GM12878 (cell line): ENCODE data around the gene PPP1R18. TPM values are rescaled to one million over a fixed set of nuclear protein-coding genes. Genes with fewer than 3 reads are reported as not detected.
A peak's percentile ranks its signal among the peaks of the same experiment; 100 is the strongest.

Source experiments
- ATF3 ChIP-seq: IDR thresholded peaks from 2 replicates; pipeline ENCODE4 v1.6.1; 2011; ENCODE audit warnings: low read depth, mild to moderate bottlenecking, low read length, moderate library complexity, borderline replicate concordance; ENCODE audit errors: extremely low read depth
- BACH1 ChIP-seq: fragments of 450-650 bp; IDR thresholded peaks from 2 replicates; pipeline ENCODE4 v1.6.1; 2017; ENCODE audit warnings: mild to moderate bottlenecking, borderline replicate concordance
- BCL11A ChIP-seq: IDR thresholded peaks from 2 replicates; pipeline ENCODE4 v1.6.1; 2011; ENCODE audit warnings: low read depth, low read length
- BMI1 ChIP-seq: fragments of 450-650 bp; IDR thresholded peaks from 2 replicates; pipeline ENCODE4 v1.6.1; 2016; ENCODE audit warnings: mild to moderate bottlenecking, moderate library complexity, borderline replicate concordance
- CBFB ChIP-seq: IDR thresholded peaks from 2 replicates; pipeline ENCODE4 v1.6.1; 2016; ENCODE audit warnings: antibody characterized with exemption, low read depth
- CHD4 ChIP-seq: fragments of 200-600 bp; sonication (generic); IDR thresholded peaks from 2 replicates; pipeline ENCODE4 v1.6.1; 2016; ENCODE audit warnings: mild to moderate bottlenecking
- E4F1 ChIP-seq: fragments of 450-650 bp; IDR thresholded peaks from 2 replicates; pipeline ENCODE4 v1.6.1; 2018; ENCODE audit warnings: borderline replicate concordance, mild to moderate bottlenecking; ENCODE audit not compliant: partially characterized antibody
- EED ChIP-seq: sonication (generic); IDR thresholded peaks from 2 replicates; pipeline ENCODE4 v1.6.1; 2016; ENCODE audit warnings: antibody characterized with exemption, low read depth
- FOS ChIP-seq: IDR thresholded peaks from 3 replicates; pipeline ENCODE4 v1.6.1; 2011; ENCODE audit warnings: borderline replicate concordance; ENCODE audit not compliant: insufficient read length; ENCODE audit errors: extremely low read depth
- HDGF ChIP-seq: fragments of 450-650 bp; IDR thresholded peaks from 2 replicates; pipeline ENCODE4 v1.6.1; 2016; ENCODE audit warnings: antibody characterized with exemption
- JUNB ChIP-seq: IDR thresholded peaks from 2 replicates; pipeline ENCODE4 v1.6.1; 2016; ENCODE audit warnings: antibody characterized with exemption, mild to moderate bottlenecking
- MAX ChIP-seq: IDR thresholded peaks from 2 replicates; pipeline ENCODE4 v1.6.1; 2012; ENCODE audit warnings: low read depth, low read length, improper control_type of control experiment
- MEF2A ChIP-seq: IDR thresholded peaks from 2 replicates; pipeline ENCODE4 v1.6.1; 2011; ENCODE audit warnings: low read depth, mild to moderate bottlenecking, low read length, moderate library complexity; ENCODE audit not compliant: insufficient read depth
- MTA2 ChIP-seq: fragments of 450-650 bp; IDR thresholded peaks from 2 replicates; pipeline ENCODE4 v1.6.1; 2016; ENCODE audit warnings: low read depth, mild to moderate bottlenecking, moderate library complexity
- MXI1 ChIP-seq: fragments of 150-350 bp; IDR thresholded peaks from 2 replicates; pipeline ENCODE4 v1.6.1; 2011; ENCODE audit warnings: low read depth, mild to moderate bottlenecking, inconsistent platforms, low read length, improper control_type of control experiment
- NR2F1 ChIP-seq: fragments of 450-650 bp; conservative IDR thresholded peaks from 2 replicates; pipeline ENCODE4 v1.6.1; 2017; ENCODE audit warnings: mild to moderate bottlenecking
- PAX8 ChIP-seq: fragments of 450-650 bp; IDR thresholded peaks from 2 replicates; pipeline ENCODE4 v1.6.1; 2017; ENCODE audit warnings: mild to moderate bottlenecking, moderate library complexity
- POU2F2 ChIP-seq: IDR thresholded peaks from 3 replicates; pipeline ENCODE4 v1.6.1; 2011; ENCODE audit warnings: low read depth, mild to moderate bottlenecking, low read length, borderline replicate concordance
- PRDM15 ChIP-seq: fragments of 450-650 bp; formaldehyde crosslinking; IDR thresholded peaks from 2 replicates; pipeline ENCODE4 v1.4.0; 2020; ENCODE audit warnings: mild to moderate bottlenecking, moderate library complexity
- RAD21 ChIP-seq: IDR thresholded peaks from 2 replicates; pipeline ENCODE4 v1.6.1; 2011; ENCODE audit warnings: mild to moderate bottlenecking, low read depth, low read length, moderate library complexity; ENCODE audit not compliant: insufficient read depth
- SMARCA5 ChIP-seq: fragments of 450-650 bp; IDR thresholded peaks from 2 replicates; pipeline ENCODE4 v1.6.1; 2017; ENCODE audit warnings: mild to moderate bottlenecking
- SP1 ChIP-seq: IDR thresholded peaks from one replicate; pipeline ENCODE4 v1.6.1; 2011; ENCODE audit warnings: low read depth, low read length
- TCF12 ChIP-seq: IDR thresholded peaks from 2 replicates; pipeline ENCODE4 v1.6.1; 2011; ENCODE audit warnings: low read depth, mild to moderate bottlenecking, low read length
- TCF3 ChIP-seq: IDR thresholded peaks from 2 replicates; pipeline ENCODE4 v1.6.1; 2012; ENCODE audit warnings: low read depth, mild to moderate bottlenecking, low read length, borderline replicate concordance; ENCODE audit not compliant: insufficient read depth
- ZZZ3 ChIP-seq: IDR thresholded peaks from 2 replicates; pipeline ENCODE4 v1.6.1; 2011; ENCODE audit warnings: low read depth; ENCODE audit not compliant: control insufficient read depth, insufficient read length
- polyA plus RNA-seq, 11 experiments: library from polyadenylated mRNA; depleted of rRNA in 4 of 11; unstranded in 6 of 11; stranded (reverse) in 5 of 11; fragments of >200 nt; fragmentation: Nextera tagmentation in 4 of 11; fragmentation: Illumina TruSeq in 1 of 11; extraction: Ambion mirVana in 4 of 11; extraction: Trizol in 1 of 11; gene quantifications; 1 replicate in 1 of 11; 2 replicates in 10 of 11; pipeline versions ENCODE4 v1.2.1 to v1.2.3, GENCODE V29; 2011 to 2016; ENCODE audit warnings: inconsistent platforms in 2 of 11, missing spikeins in 2 of 11, low read depth in 1 of 11
- total RNA-seq, 4 experiments: library from RNA; depleted of rRNA in 3 of 4; stranded (reverse); fragments of >200 nt in 3 of 4; fragmentation: Illumina TruSeq in 1 of 4; extraction: Trizol in 1 of 4; gene quantifications; 2 replicates each; pipeline versions ENCODE4 v1.2.1 to v1.2.3, GENCODE V29; 2013 to 2021

Gene PPP1R18
- total and polyA plus RNA-seq, 10 of the 15 experiments (the other 5 are each of a cell fraction or from before 2014, with no cell fraction given) = 21.0 to 119 (median 52.6) TPM

- TF ChIP-seq E4F1 = peak; percentile 84
- TF ChIP-seq SP1 = peak; percentile 84
- TF ChIP-seq POU2F2 = peak; percentile 79; the same call in 2 of the 3 replicates
- no peak; the same call in 1 of the 2 replicates for TF ChIP-seq MAX
- peak; percentile 83 for TF ChIP-seq HDGF
- peak; percentile 56; the same call in 1 of the 2 replicates for TF ChIP-seq TCF12
- no peak for TF ChIP-seq MEF2A
- peak; percentile 9; the same call in 1 of the 2 replicates for TF ChIP-seq MXI1
- TF ChIP-seq PRDM15 (CRISPR knock-in tag) = no peak
- TF ChIP-seq JUNB = no peak
- no peak for TF ChIP-seq BACH1
- no peak for TF ChIP-seq PAX8
- peak; percentile 45; the same call in 1 of the 2 replicates for TF ChIP-seq SMARCA5
- TF ChIP-seq MTA2 = no peak
- TF ChIP-seq TCF3 = 0 out of 2 replicates have a peak, but pooled peaks have one; percentile 30
- peak; percentile 64; the same call in 1 of the 2 replicates for TF ChIP-seq CBFB
- no peak for TF ChIP-seq BCL11A
- no peak for TF ChIP-seq ZZZ3
- TF ChIP-seq RAD21 = no peak
- no peak for TF ChIP-seq BMI1
- TF ChIP-seq FOS = no peak
- no peak for TF ChIP-seq CHD4
- TF ChIP-seq NR2F1 = no peak; the same call in 1 of the 2 replicates
- TF ChIP-seq ATF3 = no peak
- TF ChIP-seq EED = no peak; the same call in 1 of the 2 replicates
Measured at GRCh38 chr6:30719791-30720737, 33.6 kb upstream of the PPP1R18 start, which contains the start of gene TUBB (continued).
